GM23338 (cell line): ENCODE results near the gene PCDHA7. TPM values are rescaled to one million over a fixed set of nuclear protein-coding genes. Genes with fewer than 3 reads are reported as not detected.
A peak's percentile ranks its signal among the peaks of the same experiment; 100 is the strongest.
"Not testable (repeated sequence)": the region's sequence is repeated elsewhere in the genome, so short reads cannot be mapped to it uniquely, and the experiment has no call there.

Source experiments
- ATAC-seq: fragments of 200-7000 bp; cut with Tn5 transposase; 3 replicates; pipeline ENCODE4 v1.9.1; 2020
- DNase-seq: peaks from one replicate; pipeline ENCODE4 v3.0.0-alpha.2; 2015; ENCODE audit warnings: low spot score
- H2AFZ ChIP-seq: fragments of 200-600 bp; sonication (generic); 2 replicates; pipeline ENCODE4 v1.8.0; 2016; ENCODE audit warnings: antibody characterized with exemption, mild to moderate bottlenecking, moderate library complexity
- H3F3A ChIP-seq: fragments of 200-600 bp; sonication (generic); replicated peaks from 2 replicates; pipeline ENCODE4 v1.8.0; 2017; ENCODE audit warnings: antibody characterized with exemption, mixed run types, low read depth
- H3K27ac ChIP-seq: fragments of 200-600 bp; sonication (generic); 2 replicates; pipeline ENCODE4 v1.6.1; 2016; ENCODE audit warnings: low read depth
- H3K27me3 ChIP-seq: fragments of 200-600 bp; sonication (generic); 2 replicates; pipeline ENCODE4 v1.8.0; 2016; ENCODE audit warnings: mild to moderate bottlenecking, mixed run types, moderate library complexity; ENCODE audit not compliant: insufficient read depth
- H3K36me3 ChIP-seq: fragments of 200-600 bp; sonication (generic); 2 replicates; pipeline ENCODE4 v1.8.0; 2016; ENCODE audit warnings: mild to moderate bottlenecking; ENCODE audit not compliant: insufficient read depth
- H3K4me1 ChIP-seq: fragments of 200-600 bp; sonication (generic); 2 replicates; pipeline ENCODE4 v1.8.0; 2016; ENCODE audit warnings: mild to moderate bottlenecking, moderate library complexity; ENCODE audit not compliant: insufficient read depth
- H3K4me2 ChIP-seq: fragments of 200-600 bp; sonication (generic); 2 replicates; pipeline ENCODE4 v1.7.1; 2017; ENCODE audit warnings: mixed run types
- H3K4me3 ChIP-seq: fragments of 200-600 bp; sonication (generic); 2 replicates; pipeline ENCODE4 v1.6.1; 2016; ENCODE audit warnings: mixed run types
- H3K79me2 ChIP-seq: fragments of 200-600 bp; sonication (generic); replicated peaks from 2 replicates; pipeline ENCODE4 v1.8.0; 2017; ENCODE audit warnings: mild to moderate bottlenecking; ENCODE audit not compliant: insufficient read depth
- H3K9me2 ChIP-seq: fragments of 200-600 bp; sonication (generic); 2 replicates; pipeline ENCODE4 v1.8.0; 2017; ENCODE audit not compliant: insufficient read depth
- H4K20me1 ChIP-seq: fragments of 200-600 bp; sonication (generic); replicated peaks from 2 replicates; pipeline ENCODE4 v1.8.0; 2017; ENCODE audit warnings: mild to moderate bottlenecking; ENCODE audit not compliant: insufficient read depth
- H3K27ac Mint-ChIP-seq: 2 replicates; pipeline ENCODE4 v1.8.0; 2020; ENCODE audit warnings: inconsistent platforms, mild to moderate bottlenecking, moderate library complexity, mixed read lengths
- H3K27me3 Mint-ChIP-seq: 3 replicates; pipeline ENCODE4 v1.8.0; 2022; ENCODE audit warnings: low read depth, mild to moderate bottlenecking, moderate library complexity, mixed read lengths, inconsistent platforms; ENCODE audit not compliant: insufficient read depth, poor library complexity
- H3K36me3 Mint-ChIP-seq: 3 replicates; pipeline ENCODE4 v1.8.0; 2021; ENCODE audit warnings: low read depth, mild to moderate bottlenecking, inconsistent platforms, moderate library complexity, mixed read lengths
- H3K4me1 Mint-ChIP-seq: 3 replicates; pipeline ENCODE4 v1.8.0; 2020; ENCODE audit warnings: mild to moderate bottlenecking, inconsistent platforms, mixed read lengths
- H3K4me3 Mint-ChIP-seq: 3 replicates; pipeline ENCODE4 v1.8.0; 2021; ENCODE audit warnings: moderate library complexity, mild to moderate bottlenecking, inconsistent platforms, mixed read lengths
- H3K9me3 Mint-ChIP-seq: 3 replicates; pipeline ENCODE4 v1.8.0; 2020; ENCODE audit warnings: moderate library complexity, mild to moderate bottlenecking, inconsistent platforms, mixed read lengths
- REST ChIP-seq: IDR thresholded peaks from one replicate; pipeline ENCODE4 v1.6.1; 2018; ENCODE audit warnings: antibody characterized with exemption; ENCODE audit not compliant: unreplicated experiment
- ZNF462 ChIP-seq: fragments of 250-450 bp; sonication (Bioruptor Pico); IDR thresholded peaks from 2 replicates; pipeline ENCODE4 v1.5.0; 2020; ENCODE audit warnings: mild to moderate bottlenecking, moderate library complexity
- polyA plus RNA-seq: library from polyadenylated mRNA; unstranded; fragments of >200 nt; fragmentation: Nextera tagmentation; extraction: Ambion mirVana; gene quantifications from 2 replicates; pipeline ENCODE4 v1.2.1, GENCODE V29; 2016
- total RNA-seq: library from RNA; depleted of rRNA; stranded (reverse); fragments of >200 nt; shearing (Covaris generic); gene quantifications from 2 replicates; pipeline ENCODE4 v1.2.3, GENCODE V29; 2014

Gene PCDHA7
- total and polyA plus RNA-seq, 2 experiments from 2014 or later = 1.7 to 6.9 TPM

GRCh38 chr5:140875085-140876065 lies 41.3 kb downstream of the PCDHA7 start, which contains the start of gene PCDHA12 (continued):
- no peak for TF ChIP-seq ZNF462 (CRISPR knock-in tag)

- 0 out of 2 replicates have a peak overlapping the region, but pooled peaks have one; percentile 66 for H3K4me3 ChIP-seq
- H3F3A ChIP-seq, H3K27ac Mint-ChIP-seq, H3K27me3 ChIP-seq, H3K9me3 Mint-ChIP-seq, H3K36me3 ChIP-seq, DNase-seq, H3K27ac ChIP-seq, H2AFZ ChIP-seq, H4K20me1 ChIP-seq, H3K9me2 ChIP-seq, H3K27me3 Mint-ChIP-seq, ATAC-seq, H3K4me2 ChIP-seq: not testable (repeated sequence)
- peaks cover 15% of the 10 kb centered on the region; the same call in 1 of the 2 replicates for H3K4me1 ChIP-seq
- TF ChIP-seq REST = peak; percentile 65
- Mint-ChIP-seq H3K36me3 (peaks cover 18% of the 10 kb centered on the region), H3K4me1 (peaks cover 17% of the 10 kb centered on the region; the same call in 2 of the 3 replicates), H3K4me3 (peak overlapping the region; percentile 97; the same call in 2 of the 3 replicates)
- peaks cover 43% of the 10 kb centered on the region for H3K79me2 ChIP-seq
These were observed 42.6 kb downstream of the PCDHA7 start for GRCh38 chr5:140876541-140877261.
